ENCODE results near the gene SDF2L1. TPM values are rescaled to one million over a fixed set of nuclear protein-coding genes. Genes with fewer than 3 reads are reported as not detected.

SDF2L1 gene
- total and polyA plus RNA-seq, 9 of the 15 experiments (the other 6 are each of a cell fraction or from before 2014, with no cell fraction given) = 15.1 to 989 (median 124) TPM

DNA sequence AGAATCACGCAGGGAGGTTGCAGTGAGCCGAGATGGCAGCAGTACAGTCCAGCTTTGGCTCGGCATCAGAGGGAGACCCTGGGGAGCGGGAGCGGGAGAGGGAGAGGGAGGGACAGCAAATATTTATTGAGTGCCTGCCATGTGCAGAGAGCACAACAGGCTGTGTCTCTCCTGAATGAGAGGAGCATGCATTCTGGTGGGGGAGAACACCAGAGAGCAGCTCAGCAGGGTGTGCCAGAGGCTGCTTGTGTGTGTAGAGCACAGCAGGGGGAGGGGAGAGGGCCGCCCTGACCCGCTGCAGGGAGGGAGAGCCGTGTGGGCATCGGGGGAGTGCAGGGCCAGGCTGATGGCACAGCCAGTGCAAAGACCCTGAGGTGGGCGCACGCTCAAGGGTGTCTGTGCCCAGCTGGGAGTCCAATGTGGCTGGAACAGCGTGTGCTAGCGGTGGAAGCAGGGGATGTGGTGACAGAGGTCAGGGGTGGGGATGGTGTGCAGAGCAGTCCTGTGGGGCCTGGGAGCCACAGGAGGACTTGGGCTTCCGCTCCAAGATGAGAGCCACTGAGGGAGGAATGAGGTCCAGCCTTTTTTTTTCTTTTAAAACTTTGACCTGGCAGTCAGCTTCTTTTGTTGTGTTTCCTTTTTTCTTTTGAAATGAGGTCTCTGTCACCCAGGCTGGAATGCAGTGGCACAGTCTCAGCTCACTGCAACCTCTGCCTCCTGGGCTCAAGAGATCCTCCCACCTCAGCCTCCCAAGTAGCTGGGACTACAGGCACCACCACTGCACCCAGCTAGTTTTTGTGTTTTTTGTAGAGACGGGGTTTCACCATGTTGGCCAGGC, 35.7 kb downstream of the SDF2L1 start (continued):
- TF ChIP-seq, protein P1, sequence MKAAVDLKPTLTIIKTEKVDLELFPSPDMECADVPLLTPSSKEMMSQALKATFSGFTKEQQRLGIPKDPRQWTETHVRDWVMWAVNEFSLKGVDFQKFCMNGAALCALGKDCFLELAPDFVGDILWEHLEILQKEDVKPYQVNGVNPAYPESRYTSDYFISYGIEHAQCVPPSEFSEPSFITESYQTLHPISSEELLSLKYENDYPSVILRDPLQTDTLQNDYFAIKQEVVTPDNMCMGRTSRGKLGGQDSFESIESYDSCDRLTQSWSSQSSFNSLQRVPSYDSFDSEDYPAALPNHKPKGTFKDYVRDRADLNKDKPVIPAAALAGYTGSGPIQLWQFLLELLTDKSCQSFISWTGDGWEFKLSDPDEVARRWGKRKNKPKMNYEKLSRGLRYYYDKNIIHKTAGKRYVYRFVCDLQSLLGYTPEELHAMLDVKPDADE (conservative IDR thresholded peaks at IDR 0.05; ENCODE audit: control insufficient read depth, low read depth, low read length) = no peak; the same call in 1 of the 2 replicates
- TF ChIP-seq ESRRB (CRISPR knock-in tag; IDR thresholded peaks at IDR 0.05; ENCODE audit: borderline replicate concordance) (no peak), ASH1L (IDR thresholded peaks at IDR 0.05; ENCODE audit: borderline replicate concordance, low read depth, partially characterized antibody) (no peak), ZSCAN29 (IDR thresholded peaks at IDR 0.05) (no peak), E2F3 (CRISPR knock-in tag; IDR thresholded peaks at IDR 0.05) (no peak), HMGN3 (IDR thresholded peaks at IDR 0.05; ENCODE audit: borderline replicate concordance, extremely low read depth, insufficient read length, low read depth, low read length) (peak; percentile 46), ETS2 (tag; IDR thresholded peaks at IDR 0.05; ENCODE audit: borderline replicate concordance, poor library complexity, severe bottlenecking) (no peak), ZNF589 (CRISPR knock-in tag; IDR thresholded peaks at IDR 0.05; ENCODE audit: low read depth) (no peak), KLF16 (IDR thresholded peaks at IDR 0.05) (no peak), NFXL1 (CRISPR knock-in tag; IDR thresholded peaks at IDR 0.05) (no peak), KDM1A (IDR thresholded peaks at IDR 0.05) (no peak), SREBF1 (IDR thresholded peaks at IDR 0.05; ENCODE audit: borderline replicate concordance, low read depth, low read length) (no peak), MXI1 (IDR thresholded peaks at IDR 0.05; ENCODE audit: low read depth, low read length) (no peak), KHSRP (IDR thresholded peaks at IDR 0.05) (no peak), NBN (IDR thresholded peaks at IDR 0.05; ENCODE audit: low read depth) (no peak)
- TF ChIP-seq, protein P2, sequence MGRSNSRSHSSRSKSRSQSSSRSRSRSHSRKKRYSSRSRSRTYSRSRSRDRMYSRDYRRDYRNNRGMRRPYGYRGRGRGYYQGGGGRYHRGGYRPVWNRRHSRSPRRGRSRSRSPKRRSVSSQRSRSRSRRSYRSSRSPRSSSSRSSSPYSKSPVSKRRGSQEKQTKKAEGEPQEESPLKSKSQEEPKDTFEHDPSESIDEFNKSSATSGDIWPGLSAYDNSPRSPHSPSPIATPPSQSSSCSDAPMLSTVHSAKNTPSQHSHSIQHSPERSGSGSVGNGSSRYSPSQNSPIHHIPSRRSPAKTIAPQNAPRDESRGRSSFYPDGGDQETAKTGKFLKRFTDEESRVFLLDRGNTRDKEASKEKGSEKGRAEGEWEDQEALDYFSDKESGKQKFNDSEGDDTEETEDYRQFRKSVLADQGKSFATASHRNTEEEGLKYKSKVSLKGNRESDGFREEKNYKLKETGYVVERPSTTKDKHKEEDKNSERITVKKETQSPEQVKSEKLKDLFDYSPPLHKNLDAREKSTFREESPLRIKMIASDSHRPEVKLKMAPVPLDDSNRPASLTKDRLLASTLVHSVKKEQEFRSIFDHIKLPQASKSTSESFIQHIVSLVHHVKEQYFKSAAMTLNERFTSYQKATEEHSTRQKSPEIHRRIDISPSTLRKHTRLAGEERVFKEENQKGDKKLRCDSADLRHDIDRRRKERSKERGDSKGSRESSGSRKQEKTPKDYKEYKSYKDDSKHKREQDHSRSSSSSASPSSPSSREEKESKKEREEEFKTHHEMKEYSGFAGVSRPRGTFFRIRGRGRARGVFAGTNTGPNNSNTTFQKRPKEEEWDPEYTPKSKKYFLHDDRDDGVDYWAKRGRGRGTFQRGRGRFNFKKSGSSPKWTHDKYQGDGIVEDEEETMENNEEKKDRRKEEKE (IDR thresholded peaks at IDR 0.05; ENCODE audit: borderline replicate concordance in 1 of 2, control insufficient read depth in 1 of 2, low read depth in 2 of 2, low read length in 1 of 2) = no peak
- TF ChIP-seq, protein P3, sequence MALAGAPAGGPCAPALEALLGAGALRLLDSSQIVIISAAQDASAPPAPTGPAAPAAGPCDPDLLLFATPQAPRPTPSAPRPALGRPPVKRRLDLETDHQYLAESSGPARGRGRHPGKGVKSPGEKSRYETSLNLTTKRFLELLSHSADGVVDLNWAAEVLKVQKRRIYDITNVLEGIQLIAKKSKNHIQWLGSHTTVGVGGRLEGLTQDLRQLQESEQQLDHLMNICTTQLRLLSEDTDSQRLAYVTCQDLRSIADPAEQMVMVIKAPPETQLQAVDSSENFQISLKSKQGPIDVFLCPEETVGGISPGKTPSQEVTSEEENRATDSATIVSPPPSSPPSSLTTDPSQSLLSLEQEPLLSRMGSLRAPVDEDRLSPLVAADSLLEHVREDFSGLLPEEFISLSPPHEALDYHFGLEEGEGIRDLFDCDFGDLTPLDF (CRISPR knock-in tag; IDR thresholded peaks at IDR 0.05) = no peak
- TF ChIP-seq, protein P4, sequence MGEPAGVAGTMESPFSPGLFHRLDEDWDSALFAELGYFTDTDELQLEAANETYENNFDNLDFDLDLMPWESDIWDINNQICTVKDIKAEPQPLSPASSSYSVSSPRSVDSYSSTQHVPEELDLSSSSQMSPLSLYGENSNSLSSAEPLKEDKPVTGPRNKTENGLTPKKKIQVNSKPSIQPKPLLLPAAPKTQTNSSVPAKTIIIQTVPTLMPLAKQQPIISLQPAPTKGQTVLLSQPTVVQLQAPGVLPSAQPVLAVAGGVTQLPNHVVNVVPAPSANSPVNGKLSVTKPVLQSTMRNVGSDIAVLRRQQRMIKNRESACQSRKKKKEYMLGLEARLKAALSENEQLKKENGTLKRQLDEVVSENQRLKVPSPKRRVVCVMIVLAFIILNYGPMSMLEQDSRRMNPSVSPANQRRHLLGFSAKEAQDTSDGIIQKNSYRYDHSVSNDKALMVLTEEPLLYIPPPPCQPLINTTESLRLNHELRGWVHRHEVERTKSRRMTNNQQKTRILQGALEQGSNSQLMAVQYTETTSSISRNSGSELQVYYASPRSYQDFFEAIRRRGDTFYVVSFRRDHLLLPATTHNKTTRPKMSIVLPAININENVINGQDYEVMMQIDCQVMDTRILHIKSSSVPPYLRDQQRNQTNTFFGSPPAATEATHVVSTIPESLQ (CRISPR knock-in tag; IDR thresholded peaks at IDR 0.05) = no peak
- TF ChIP-seq, protein P5, sequence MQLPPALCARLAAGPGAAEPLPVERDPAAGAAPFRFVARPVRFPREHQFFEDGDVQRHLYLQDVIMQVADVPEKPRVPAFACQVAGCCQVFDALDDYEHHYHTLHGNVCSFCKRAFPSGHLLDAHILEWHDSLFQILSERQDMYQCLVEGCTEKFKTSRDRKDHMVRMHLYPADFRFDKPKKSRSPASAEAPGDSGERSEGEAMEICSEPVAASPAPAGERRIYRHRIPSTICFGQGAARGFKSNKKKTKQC (CRISPR knock-in tag; IDR thresholded peaks at IDR 0.05) = no peak
